Activated CD8-positive, alpha-beta memory T cell treated with anti-CD3 and anti-CD28 coated beads for 4 hours (primary cell): ENCODE measurements around the gene CLPSL1.

Experiments used
- DNase-seq, 2 donors: peaks; one replicate each; pipeline ENCODE4 v3.0.0-alpha.2; 2020; ENCODE audit warnings: low read depth in 2 of 2

CLPSL1 gene

GRCh38 chr6:35795453-35796071 lies 14.7 kb downstream of the CLPSL1 start:
- no peak for DNase-seq

- no peak for DNase-seq
Measured at GRCh38 chr6:35796236-35796635, 15.4 kb downstream of the CLPSL1 start.

- no peak for DNase-seq
Measured at GRCh38 chr6:35797837-35798526, 17.2 kb downstream of the CLPSL1 start.

- DNase-seq = no peak
Measured at GRCh38 chr6:35798706-35799105, 17.9 kb downstream of the CLPSL1 start.

GRCh38 chr6:35801148-35801547 lies 20.3 kb downstream of the CLPSL1 start:
- DNase-seq = no peak

- no peak for DNase-seq
Measured at GRCh38 chr6:35804996-35805736, 24.3 kb downstream of the CLPSL1 start, which contains the start of gene LHFPL5. Gene LHFPL5, plus strand, starts transcription at chr6:35805352. Its CDS starts 319 bp downstream, at chr6:35805671.

- no peak for DNase-seq
Measured at GRCh38 chr6:35808688-35809087, 27.9 kb downstream of the CLPSL1 start.

GRCh38 chr6:35809809-35810208 lies 29.0 kb downstream of the CLPSL1 start:
- no peak for DNase-seq

- no peak for DNase-seq
Measured at GRCh38 chr6:35810971-35811698, 30.3 kb downstream of the CLPSL1 start.

GRCh38 chr6:35811699-35811995 lies 30.8 kb downstream of the CLPSL1 start:
- DNase-seq = no peak

- DNase-seq = no peak
Measured at GRCh38 chr6:35817515-35817914, 36.7 kb downstream of the CLPSL1 start.

GRCh38 chr6:35823601-35824000 lies 42.8 kb downstream of the CLPSL1 start:
- DNase-seq = no peak

- DNase-seq = no peak
Measured at GRCh38 chr6:35824552-35825192, 43.9 kb downstream of the CLPSL1 start.

- DNase-seq = no peak
Measured at GRCh38 chr6:35829306-35829705, 48.5 kb downstream of the CLPSL1 start.

- DNase-seq = no peak
Measured at GRCh38 chr6:35831257-35832007, 50.6 kb downstream of the CLPSL1 start.

GRCh38 chr6:35833536-35833935 lies 52.7 kb downstream of the CLPSL1 start:
- no peak for DNase-seq
